ENCODE results near the gene NID1.

Gene NID1

DNA sequence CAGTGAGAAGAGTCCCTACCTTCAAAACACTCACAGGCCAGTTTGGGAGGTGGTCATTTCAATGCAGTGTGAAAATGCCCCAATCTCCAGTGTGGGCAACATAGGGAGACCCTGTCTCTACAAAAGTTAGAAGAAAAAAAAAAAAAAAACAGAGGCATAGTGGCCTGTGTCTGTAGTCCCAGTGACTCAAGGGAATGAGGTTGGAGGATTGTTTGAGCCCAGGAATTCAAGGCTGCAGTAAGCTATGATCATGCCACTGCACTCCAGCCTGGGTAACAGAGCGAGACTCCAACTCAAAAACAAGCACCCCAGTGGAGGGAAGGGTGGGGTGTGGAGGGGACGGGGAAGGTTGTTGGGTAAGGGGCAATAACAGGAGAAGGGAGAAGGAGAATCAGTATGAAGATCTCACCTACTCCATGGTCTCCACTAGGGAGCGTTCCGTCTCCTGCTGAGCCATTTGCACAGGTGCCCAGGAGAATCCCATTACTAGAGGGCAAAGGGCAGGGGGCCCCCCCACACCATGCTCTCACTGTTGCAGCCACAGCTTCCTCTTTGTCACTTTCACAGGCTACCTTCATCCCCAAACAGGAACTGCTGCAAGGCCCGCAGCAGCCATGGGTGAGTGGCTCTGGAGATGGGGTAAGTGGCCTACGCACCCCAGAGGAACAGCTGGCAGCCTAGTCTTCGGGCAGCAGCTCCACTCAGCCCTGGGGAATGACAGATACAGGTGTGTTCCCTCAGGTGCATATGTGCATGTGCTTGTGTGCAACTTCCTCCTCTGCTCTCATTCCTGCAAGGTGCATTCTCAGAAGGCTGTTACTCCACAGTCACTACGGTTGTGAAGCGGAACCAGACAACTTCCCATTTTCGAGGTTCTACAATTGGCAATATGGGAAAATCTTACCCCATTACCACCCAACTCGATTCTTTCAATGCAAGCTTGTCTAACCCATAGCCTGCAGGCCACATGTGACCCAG lies 110.3 kb downstream of the NID1 start:
- no peak for DNase-seq (ENCODE audit: low read depth)

DNA sequence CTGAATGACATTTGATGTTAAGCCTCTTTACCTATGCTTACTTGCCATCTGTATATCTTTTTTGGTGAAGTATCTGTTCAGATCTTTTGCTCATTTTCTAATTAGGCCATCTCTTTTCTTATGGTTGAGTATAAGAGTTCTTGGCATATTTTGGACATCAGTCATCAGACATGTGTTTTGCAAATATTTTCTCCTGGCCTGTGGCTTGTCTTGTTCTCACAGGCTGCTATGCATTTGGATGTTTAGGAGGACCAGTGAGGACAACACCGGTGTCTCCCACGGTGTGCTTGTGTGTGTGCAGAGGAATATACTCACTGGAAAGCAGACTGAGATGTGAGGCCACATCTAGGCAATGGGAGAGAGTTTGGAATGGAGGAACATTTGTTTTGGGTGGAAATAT lies 111.1 kb downstream of the NID1 start:
- no peak for DNase-seq (ENCODE audit: low read depth)

DNA sequence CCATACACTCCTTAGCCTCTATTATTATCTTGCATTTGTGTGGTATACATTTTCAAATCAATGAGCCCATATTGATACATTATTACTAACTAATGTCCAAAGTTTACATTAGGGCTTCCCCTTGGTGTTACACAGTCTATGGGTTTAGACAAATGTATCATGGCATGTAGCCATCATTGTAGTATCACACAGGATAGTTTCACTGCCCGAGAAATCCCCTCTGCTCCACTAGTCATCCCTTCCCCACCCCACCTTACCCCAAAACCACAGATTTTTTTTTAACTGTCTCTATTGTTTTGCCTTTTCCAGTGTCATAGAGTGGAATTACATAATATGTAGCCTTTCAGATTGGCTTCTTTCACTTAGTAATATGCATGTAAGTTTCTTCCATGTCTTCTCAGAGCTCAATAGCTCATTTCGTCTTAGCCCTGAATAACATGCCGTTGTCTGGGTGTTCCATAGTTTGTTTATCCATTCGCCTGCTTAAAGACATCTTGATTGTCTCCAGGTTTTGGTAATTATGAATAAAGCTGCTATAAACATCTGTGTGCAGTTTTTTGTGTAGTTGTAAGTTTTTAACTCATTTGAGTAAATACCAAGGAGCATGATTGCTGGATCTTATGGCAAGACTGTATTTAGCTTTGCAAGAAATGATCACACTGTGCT lies 111.8 kb downstream of the NID1 start:
- no peak for DNase-seq (ENCODE audit: low read depth)

DNA sequence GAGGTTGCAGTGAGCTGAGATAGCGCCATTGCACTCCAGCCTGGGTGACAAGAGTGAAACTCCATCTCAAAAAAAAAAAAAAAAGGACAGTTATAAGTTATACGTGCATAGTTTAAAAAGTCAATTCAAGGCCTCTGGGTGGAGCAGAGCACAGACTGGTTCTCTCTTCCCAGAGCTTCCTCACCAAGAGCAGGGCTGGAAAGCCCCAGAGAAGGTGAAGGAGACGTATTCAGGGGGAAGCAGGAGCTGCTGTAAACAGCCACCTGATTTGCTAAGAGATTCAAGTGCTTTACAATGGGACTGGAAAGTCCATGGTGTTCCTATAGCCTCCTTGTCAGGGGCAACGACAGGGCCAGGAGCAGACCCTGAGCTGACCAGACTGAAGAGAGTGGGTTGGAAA lies 113.2 kb downstream of the NID1 start:
- DNase-seq (ENCODE audit: low read depth) = no peak

DNA sequence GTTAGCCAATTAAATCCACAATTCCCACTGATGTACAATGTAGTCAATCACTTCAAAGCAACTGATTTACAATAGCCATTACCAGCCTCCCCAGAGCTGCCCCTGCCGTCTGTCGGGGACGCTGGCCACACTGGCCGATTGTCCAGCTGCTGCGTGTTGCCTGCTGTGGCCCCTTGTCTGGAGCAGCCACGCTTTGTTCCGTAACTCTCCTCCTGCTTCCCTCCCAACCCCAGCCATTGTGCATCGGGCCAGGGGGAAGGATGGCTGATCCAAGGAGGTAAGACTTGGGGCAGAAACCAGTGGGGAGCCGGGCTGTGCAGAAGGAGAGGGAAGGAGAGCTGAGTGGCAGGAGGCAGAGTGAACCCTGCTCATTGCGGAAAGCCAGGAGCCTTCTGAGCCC lies 114.6 kb downstream of the NID1 start:
- DNase-seq (ENCODE audit: low read depth) = no peak

DNA sequence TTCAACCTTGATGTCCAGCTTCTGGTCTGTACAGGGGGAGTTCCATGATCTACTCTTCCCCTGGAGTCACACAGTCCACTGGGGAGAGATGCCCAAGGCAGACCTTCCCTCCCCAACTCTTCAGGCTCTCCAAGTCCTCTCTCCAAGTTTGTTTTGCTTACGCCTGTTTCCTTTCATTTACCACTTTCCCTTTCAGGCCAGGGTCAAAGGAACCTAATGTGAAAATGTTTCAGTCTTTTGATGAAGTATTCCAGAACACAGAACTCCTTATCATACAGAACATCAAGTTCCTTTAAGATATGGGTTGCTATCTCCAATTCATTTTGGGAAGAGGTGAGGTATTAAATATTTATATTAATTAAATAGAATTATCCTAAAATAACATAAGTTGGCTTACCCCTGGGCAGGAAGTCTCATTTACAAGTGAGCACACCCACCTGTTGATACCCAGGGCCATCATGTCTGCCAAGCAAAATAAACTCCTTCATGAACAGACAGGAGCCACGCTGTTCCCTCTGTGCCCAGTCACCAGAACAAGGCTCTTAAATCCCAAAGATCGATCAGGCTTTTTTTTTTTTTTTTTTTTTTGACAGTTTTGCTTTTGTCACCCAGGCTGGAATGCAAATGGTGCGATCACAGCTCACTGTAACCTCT lies 116.0 kb downstream of the NID1 start:
- no peak for DNase-seq (ENCODE audit: low read depth)

DNA sequence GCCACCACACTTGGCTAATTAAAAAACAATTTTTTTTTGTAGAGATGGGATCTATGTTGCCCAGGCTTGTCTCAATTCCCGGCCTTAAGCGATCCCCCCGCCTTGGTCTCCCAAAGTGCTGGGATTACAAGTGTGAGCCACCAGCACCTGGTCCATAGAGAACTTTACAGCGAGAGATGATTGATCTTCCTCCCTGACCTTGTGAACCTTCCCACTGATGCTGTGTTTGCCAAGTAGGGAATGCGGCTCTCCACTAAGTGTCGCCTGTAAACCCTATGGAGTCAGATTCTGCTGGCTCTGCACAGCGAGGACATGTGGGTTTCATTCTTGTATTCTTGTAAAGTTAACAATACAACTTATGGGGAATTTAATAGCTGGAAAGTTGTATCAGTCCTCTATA lies 116.9 kb downstream of the NID1 start:
- no peak for DNase-seq (ENCODE audit: low read depth)

DNA sequence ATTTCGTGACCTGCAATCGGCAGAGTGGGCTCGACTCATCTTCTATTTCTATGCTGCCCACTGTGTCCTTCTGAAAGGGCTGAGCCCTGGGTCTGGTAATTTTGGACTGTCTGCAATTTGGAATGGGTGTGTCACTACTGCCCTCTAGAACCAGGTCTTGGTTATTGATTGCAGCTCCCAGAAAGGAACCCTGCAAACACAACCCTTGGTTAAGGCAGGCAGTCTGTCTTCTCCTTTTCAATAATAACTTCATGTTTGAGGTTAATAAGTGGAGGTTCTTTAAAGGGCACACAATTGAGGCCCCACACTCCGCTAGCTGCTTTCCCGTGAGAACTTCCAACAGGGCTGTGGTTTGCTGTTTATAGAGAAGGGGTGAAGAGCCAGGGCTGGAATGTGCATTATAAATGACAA lies 118.3 kb downstream of the NID1 start:
- no peak for DNase-seq (ENCODE audit: low read depth)

DNA sequence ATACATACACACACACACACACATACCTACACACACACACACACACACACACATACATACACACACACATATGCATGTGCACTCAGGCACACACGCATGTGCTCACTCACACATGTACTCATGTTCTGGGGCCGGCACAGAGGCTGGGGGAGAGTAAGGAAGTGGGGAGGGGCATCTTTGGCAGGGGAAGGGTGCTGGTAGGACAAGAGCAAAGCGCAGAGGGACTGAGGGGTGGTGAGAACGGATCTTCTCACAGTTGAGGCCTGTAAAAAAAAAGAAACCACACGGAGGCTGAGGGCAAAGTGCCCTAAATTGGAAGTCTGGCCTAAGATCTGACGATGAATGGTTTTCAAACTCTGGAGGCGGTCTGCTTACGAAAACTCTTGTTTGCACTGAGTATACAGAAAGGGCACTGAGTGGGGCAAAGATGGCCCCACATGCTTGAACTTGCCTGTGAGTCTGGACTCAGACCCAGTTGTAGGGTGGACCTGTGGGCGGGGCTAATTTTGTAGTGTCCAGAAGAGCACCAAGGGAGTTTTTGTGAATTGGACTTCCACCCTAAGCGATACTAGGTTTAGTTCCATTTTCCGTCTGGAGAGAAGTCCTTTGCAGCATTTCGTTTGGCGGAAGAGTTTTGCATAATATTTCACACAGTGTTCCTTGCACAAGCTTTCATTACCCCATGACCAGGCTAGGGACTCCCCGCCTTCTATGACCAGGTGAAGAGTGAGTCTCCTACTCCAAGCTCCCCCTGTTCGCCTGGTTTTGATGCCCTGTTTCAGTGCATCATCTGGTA lies 118.9 kb downstream of the NID1 start:
- no peak for DNase-seq (ENCODE audit: low read depth)

DNA sequence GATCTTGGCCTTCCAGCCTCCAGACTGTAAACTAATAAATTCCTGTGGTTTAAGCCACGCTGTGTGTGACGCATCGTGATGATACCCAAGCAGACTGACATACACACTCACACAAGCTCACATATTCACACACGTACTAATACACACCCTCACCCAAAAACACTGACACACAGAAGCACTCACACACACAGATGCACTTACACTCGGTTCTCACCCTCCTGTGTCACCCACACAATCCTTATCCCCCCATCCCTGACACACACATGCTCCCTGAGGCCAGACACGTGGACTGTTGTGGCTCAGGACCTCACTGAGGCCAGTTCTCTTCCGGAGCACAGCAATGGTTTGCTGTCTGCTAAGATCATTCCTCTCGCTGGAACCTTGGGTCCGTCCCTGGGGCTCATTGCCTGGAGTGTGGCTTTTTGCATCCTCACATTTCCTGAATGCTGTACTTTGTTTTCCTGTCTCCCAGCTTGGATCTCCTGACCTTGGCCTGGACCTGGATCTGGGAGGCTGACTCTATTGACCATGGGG lies 121.2 kb downstream of the NID1 start:
- no peak for DNase-seq (ENCODE audit: low read depth)

DNA sequence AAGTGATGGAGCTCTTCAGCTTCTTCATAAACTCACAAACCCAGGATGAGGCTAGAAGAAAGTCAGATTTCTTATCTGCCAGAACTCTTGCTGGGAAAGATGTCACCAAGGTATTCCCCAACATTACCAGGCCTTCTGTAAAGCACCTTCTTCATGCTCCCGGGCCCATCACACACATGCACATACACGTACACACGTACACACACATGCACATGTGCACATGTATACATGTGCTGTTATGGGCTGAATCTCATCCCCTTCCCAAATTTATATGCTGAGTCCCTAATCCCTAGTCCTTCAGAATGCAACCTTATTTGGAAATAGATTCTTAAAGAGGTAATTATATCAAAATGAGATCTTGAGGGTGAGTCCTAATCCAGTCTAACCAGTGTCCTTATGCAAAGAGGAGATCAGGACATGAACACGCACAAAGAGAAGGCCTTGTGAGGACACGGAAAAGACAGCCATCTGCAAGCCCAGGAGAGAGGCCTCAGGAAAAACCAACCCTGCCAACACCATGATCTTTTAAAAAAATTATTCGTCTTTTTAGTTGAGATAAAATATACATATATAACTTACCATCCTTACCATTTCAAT lies 121.8 kb downstream of the NID1 start:
- DNase-seq (ENCODE audit: low read depth) = no peak

DNA sequence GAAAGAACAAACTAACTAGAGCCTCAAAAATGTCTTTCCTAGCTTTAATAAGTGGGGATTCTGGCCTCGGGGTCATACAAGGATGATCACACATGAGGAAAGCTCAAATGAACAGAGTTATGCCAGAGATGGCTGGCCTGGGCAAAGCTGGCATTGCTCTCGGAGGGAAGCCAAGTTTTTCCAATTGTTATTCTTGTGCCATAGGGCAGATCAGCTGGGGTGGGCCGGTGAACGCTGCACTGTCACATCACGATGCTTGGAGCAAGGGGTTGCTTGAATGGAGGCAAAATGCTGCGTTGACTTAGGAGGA lies 122.3 kb downstream of the NID1 start:
- DNase-seq (ENCODE audit: low read depth) = no peak

DNA sequence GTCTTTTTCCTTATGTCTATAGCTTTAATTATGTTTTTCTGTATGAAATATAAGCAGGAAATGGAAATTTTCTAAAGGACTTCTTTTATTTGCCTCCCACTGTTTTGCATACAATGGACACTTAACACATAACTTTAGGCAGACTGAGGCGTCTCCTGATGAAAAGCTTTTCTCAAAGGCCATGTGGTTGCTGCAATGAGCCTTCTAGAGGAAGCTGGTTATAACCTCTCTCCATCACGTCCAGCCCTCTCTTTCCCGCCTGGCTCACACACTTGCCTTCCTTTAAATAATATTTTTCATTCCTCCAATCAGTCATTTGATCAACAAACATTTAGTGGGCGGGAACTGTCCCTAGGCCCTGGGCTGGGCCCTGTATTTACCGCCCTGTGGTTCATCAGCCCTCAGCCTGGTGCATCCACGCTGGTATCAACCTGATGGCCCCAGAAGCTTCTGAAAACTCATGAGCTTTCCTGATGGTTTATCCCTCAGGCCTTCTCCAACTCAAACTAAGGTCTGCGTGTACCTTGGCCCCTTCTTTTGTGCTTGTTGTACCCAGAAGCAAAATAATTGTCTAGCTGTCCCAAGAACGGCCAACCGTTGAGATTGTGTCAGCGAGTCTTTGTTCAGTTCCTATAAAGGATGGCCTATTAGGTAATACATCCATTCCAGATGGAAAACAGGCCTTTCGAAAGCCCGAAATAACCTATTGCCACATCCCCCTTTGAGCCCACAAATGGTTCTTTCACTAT lies 122.8 kb downstream of the NID1 start:
- no peak for DNase-seq (ENCODE audit: low read depth)

DNA sequence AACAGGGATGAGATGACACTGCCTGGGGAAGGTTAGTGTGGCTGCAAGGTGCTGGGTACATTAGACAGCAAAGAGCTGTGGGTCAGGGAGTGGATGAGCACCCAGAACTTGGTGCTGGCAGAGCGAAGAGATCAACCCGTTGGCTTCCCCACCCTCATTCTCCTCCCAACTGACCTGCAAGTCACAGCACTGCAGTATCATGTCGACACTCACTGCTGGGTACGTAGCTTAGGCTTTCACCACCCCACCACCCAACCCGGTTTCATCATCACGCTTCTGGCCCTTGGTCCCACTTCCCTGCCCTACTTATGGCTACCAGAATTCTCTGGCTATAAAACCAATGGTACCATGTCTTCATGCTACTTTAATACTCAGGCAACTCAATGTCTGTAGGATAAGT lies 124.6 kb downstream of the NID1 start:
- DNase-seq (ENCODE audit: low read depth) = no peak

DNA sequence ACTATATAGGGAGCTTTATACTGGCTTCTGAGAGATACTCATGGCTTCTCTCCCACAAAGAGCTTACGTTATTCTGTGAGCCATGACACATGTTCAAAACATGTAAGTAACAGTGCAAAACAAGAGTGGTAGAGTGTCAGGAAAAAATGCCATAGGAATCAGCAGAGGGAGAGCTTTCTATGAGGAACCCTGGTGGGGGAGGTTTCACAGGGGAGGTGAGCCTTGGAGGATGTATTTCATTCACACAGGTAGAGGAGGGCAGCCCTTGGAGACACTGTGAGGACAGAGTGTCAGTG lies 125.5 kb downstream of the NID1 start:
- DNase-seq (ENCODE audit: low read depth) = no peak

DNA sequence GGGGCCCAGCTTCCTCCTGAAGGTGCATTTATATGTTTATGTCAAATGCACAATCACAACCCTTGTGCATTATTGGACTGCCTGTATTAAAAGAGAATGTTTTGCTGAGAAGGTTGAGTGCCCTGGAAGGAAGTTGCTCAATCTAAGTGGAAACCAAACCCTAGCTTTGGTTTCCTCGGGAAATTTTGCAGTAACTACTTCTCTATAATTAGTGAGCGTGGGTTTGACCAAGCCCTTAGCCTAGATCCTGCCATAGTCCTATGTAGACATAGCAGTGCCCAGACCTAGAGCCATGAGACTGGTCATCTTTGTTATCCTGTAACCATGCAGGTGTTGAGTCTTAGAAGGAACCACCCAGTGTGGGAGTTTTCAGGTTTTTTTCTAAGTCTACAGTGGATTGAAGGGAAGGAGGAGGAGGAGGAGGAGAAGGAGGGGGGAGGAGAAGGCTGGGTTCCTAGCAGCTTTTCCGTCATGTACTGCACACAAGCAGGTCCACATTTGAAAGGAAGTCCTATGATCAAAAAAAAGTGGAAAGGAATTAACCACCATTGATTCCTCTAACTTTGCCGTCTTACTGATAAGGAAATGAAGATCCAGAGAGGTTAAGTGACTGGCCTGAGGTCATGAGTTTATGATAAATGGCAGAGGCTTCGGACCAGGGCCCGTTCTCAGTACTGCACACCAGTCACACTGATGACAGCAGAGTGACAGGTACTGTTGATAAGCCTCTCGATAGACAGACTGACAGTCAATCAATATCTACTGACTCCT lies 126.0 kb downstream of the NID1 start:
- DNase-seq (ENCODE audit: low read depth) = no peak

DNA sequence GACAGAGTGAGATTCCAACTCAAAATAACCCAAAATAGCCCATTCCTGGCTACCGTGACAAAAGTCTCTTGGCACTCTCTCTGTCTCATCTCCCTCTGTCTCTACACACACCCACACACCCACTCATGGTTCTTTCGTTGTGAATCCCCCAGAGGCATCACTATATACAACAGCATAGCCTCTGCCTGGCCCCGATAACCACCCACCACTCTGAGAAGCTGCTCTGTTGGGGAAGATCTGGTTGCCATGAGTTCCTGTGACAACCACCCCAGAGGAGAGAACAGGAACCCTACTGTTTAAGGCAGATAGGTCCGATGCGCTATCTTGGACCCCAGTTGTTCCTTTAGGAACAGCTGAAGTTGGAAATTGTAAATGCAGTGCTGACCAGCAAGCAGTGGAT lies 127.8 kb downstream of the NID1 start:
- no peak for DNase-seq (ENCODE audit: low read depth)

DNA sequence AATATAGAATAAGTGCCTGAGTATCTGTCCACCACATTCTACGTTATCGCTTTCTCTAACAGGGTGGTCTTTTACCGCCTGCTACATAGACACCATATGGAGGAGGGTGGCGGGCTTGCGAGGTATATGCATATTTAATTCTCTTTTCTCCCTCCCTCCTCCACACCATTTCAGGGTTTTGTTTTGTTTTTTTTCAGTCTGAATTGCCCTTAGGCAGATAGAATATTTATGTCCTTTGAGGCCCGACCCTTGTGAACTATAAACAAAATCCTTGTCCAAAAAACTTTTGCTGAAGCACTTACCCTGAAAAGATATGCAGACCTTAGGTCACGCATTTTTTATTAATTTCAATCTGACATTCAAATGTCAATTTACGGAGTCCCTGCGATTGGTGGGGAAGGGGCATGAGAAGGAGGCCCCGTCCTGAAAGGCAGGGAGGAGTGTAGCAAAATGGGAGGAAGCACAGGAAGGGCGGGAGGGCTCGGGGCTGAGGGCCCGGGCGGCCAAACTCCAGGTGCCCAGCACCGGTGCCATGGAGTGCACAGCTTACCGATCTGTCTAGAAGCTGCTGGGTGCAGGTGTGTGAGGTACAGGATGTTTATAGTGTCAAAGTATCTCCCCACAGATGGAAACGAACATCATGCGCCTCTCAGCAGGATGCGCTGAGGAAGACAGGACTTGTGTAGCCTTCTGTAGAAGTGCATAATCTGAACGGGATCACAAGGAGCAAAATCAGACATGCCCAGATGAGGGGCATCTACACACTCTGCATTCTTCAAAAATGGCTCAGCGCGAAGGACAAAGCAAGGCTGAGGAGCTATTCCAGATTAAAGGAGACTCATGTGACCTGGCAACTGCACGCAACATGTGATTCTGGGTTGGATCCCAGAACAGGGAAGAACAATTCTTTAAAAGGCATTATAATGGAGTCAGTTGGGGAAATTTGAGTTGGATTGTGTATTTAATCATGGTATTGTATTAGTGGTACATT lies 129.4 kb downstream of the NID1 start:
- DNase-seq (ENCODE audit: low read depth) = no peak

DNA sequence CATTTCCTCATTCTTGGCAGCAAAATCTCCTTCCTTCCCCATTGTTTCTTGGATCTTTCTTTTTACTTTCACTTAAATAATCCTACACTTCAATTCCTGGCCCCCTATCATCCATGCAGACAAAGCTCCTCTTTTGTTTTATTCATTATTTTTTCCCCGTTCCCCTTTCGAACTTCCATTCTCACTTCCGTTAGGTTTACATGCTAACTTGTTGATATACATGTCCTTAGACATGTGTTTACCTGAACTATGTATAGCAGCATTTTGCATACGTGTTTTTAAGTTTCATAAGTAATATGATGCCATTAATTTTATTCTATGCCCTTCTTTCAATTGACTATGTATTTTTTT lies 131.1 kb downstream of the NID1 start:
- DNase-seq (ENCODE audit: low read depth) = no peak
